WTC11 (cell line): ENCODE measurements around the gene KPNB1. TPM values are rescaled to one million over a fixed set of nuclear protein-coding genes. Genes with fewer than 3 reads are reported as not detected.
A peak's percentile ranks its signal among the peaks of the same experiment; 100 is the strongest.

Experiments
- ATAC-seq: fragments of 200-7000 bp; cut with Tn5 transposase; 2 replicates; pipeline ENCODE4 v1.10.0; 2021; ENCODE audit warnings: mild to moderate bottlenecking, moderate library complexity
- CTCF ChIA-PET: fragments of 300-600 bp; sonication (Branson Sonifier 250); formaldehyde crosslinking; loops from one replicate; lab custom pipeline; 2021; ENCODE audit warnings: antibody characterized with exemption; lab: Charles Lee
- POLR2A ChIA-PET: fragments of 350-600 bp; sonication (Branson Sonifier 250); formaldehyde crosslinking; loops from one replicate; lab custom pipeline; 2021; ENCODE audit warnings: antibody characterized with exemption; lab: Charles Lee
- DNase-seq: peaks from one replicate; pipeline ENCODE4 v3.0.0; 2021; ENCODE audit warnings: low spot score
- H3K27ac Mint-ChIP-seq: 2 replicates; pipeline ENCODE4 v1.8.0; 2021; ENCODE audit warnings: mixed read lengths
- H3K27me3 Mint-ChIP-seq: 2 replicates; pipeline ENCODE4 v1.8.0; 2021; ENCODE audit warnings: low read depth, mild to moderate bottlenecking, moderate library complexity, mixed read lengths
- H3K36me3 Mint-ChIP-seq: 2 replicates; pipeline ENCODE4 v1.8.0; 2021; ENCODE audit warnings: mixed read lengths
- H3K4me1 Mint-ChIP-seq: 2 replicates; pipeline ENCODE4 v1.8.0; 2022; ENCODE audit warnings: mixed read lengths
- H3K4me3 Mint-ChIP-seq: 2 replicates; pipeline ENCODE4 v1.8.0; 2021; ENCODE audit warnings: mild to moderate bottlenecking, moderate library complexity, mixed read lengths
- H3K9me3 Mint-ChIP-seq: 2 replicates; pipeline ENCODE4 v1.8.0; 2021; ENCODE audit warnings: mixed read lengths
- ESRRA ChIP-seq: sonication (generic); formaldehyde crosslinking; IDR thresholded peaks from 2 replicates; pipeline ENCODE4 v1.8.1; 2022; ENCODE audit warnings: mild to moderate bottlenecking, missing genetic modification reagents, borderline replicate concordance
- IRF2 ChIP-seq: sonication (generic); formaldehyde crosslinking; IDR thresholded peaks from 2 replicates; pipeline ENCODE4 v1.8.0; 2022; ENCODE audit warnings: low read depth, missing genetic modification reagents, borderline replicate concordance
- JUN ChIP-seq: sonication (generic); formaldehyde crosslinking; IDR thresholded peaks from 2 replicates; pipeline ENCODE4 v1.8.0; 2023; ENCODE audit warnings: mild to moderate bottlenecking, missing genetic modification reagents
- NFATC4 ChIP-seq: fragments of 250-450 bp; sonication (Bioruptor Pico); IDR thresholded peaks from 2 replicates; pipeline ENCODE4 v1.9.0; 2021; ENCODE audit warnings: mild to moderate bottlenecking
- NFE2L1 ChIP-seq: sonication (generic); formaldehyde crosslinking; IDR thresholded peaks from 2 replicates; pipeline ENCODE4 v1.8.1; 2023; ENCODE audit warnings: missing genetic modification reagents
- NR1H2 ChIP-seq: sonication (generic); formaldehyde crosslinking; IDR thresholded peaks from 2 replicates; pipeline ENCODE4 v1.9.0; 2021; ENCODE audit warnings: mild to moderate bottlenecking, moderate library complexity, missing genetic modification reagents
- RORB ChIP-seq: fragments of 250-450 bp; sonication (Bioruptor Pico); IDR thresholded peaks from 2 replicates; pipeline ENCODE4 v1.9.0; 2021; ENCODE audit warnings: mild to moderate bottlenecking
- SOX15 ChIP-seq: fragments of 250-450 bp; sonication (Bioruptor Pico); IDR thresholded peaks from 2 replicates; pipeline ENCODE4 v1.9.0; 2021; ENCODE audit warnings: mild to moderate bottlenecking
- SP1 ChIP-seq: sonication (generic); formaldehyde crosslinking; conservative IDR thresholded peaks from 2 replicates; pipeline ENCODE4 v1.8.1; 2022; ENCODE audit warnings: missing genetic modification reagents
- ZNF232 ChIP-seq: sonication (generic); formaldehyde crosslinking; IDR thresholded peaks from 2 replicates; pipeline ENCODE4 v1.8.0; 2022; ENCODE audit warnings: mild to moderate bottlenecking, missing genetic modification reagents
- ZNF396 ChIP-seq: fragments of 250-450 bp; sonication (Bioruptor Pico); IDR thresholded peaks from 2 replicates; pipeline ENCODE4 v1.8.0; 2021; ENCODE audit warnings: mild to moderate bottlenecking, moderate library complexity, borderline replicate concordance
- total RNA-seq: library from RNA; stranded (reverse); gene quantifications from 3 replicates; pipeline ENCODE4 v1.2.3, GENCODE V29; 2021
- TF ChIP-seq, protein P1 (sequence below): sonication (generic); formaldehyde crosslinking; IDR thresholded peaks from 2 replicates; pipeline ENCODE4 v1.8.0; 2023; ENCODE audit warnings: missing genetic modification reagents, mild to moderate bottlenecking, borderline replicate concordance
- TF ChIP-seq, protein P2 (sequence below): sonication (generic); formaldehyde crosslinking; IDR thresholded peaks from 2 replicates; pipeline ENCODE4 v1.8.0; 2023; ENCODE audit warnings: mild to moderate bottlenecking, missing genetic modification reagents
- TF ChIP-seq, protein P3 (sequence below): sonication (generic); formaldehyde crosslinking; IDR thresholded peaks from 2 replicates; pipeline ENCODE4 v1.8.1; 2023; ENCODE audit warnings: mild to moderate bottlenecking, moderate library complexity, missing genetic modification reagents
- TF ChIP-seq, protein P4 (sequence below): fragments of 250-450 bp; sonication (Bioruptor Pico); IDR thresholded peaks from 2 replicates; pipeline ENCODE4 v1.9.0; 2021; ENCODE audit warnings: moderate library complexity, mild to moderate bottlenecking, inconsistent platforms, borderline replicate concordance

Gene KPNB1
- total RNA-seq, 1 experiment from 2014 or later: 506 TPM

DNA sequence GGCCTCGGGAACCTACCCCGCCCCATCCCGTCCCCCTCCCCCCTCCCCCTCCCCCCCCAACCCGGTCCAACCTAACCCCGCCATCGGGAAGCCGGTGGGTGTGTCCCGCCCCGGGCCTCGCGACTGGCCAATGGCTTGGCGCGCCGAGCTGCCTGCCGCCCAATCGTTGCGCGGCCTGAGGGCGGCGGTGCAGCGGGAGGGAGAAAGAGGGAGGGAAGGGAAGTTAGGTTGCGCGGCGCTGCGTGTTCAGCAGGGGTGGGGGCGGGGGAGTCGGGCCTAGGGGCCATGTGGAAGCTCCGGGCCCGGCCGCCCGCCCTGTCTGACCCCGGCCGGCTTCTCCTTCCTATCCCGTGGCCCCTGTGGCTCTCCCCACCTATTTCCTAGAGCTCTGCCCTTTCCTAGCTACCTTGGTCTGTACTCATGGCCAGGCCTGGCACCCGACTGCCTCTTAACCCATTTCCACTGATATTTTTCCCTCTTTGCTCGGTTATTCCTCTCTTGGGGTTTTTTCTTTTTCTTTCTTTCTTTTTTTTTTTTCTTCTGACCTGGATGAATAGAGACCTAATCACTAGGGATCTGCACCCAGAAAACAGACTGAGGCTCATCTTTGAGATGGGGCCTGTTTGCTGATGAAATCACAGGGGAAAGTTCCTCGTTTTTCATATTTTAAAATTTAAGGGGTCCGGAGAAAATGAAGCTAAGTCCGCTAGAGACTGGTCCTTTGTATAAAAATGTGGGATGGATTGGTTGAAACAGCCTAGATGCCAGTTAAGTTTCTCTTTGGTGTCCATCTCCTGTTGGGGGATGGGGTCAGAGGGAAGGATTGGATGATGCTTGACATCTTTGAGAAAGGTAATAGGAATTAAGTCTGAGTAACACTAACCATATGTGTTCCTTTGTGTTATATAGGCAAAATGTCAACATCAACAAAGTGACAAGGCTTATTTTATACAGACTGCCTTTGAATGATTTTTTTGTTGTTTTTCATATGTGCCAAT lies 1.1 kb downstream of the KPNB1 start (continued):
- TF ChIP-seq, protein P1, sequence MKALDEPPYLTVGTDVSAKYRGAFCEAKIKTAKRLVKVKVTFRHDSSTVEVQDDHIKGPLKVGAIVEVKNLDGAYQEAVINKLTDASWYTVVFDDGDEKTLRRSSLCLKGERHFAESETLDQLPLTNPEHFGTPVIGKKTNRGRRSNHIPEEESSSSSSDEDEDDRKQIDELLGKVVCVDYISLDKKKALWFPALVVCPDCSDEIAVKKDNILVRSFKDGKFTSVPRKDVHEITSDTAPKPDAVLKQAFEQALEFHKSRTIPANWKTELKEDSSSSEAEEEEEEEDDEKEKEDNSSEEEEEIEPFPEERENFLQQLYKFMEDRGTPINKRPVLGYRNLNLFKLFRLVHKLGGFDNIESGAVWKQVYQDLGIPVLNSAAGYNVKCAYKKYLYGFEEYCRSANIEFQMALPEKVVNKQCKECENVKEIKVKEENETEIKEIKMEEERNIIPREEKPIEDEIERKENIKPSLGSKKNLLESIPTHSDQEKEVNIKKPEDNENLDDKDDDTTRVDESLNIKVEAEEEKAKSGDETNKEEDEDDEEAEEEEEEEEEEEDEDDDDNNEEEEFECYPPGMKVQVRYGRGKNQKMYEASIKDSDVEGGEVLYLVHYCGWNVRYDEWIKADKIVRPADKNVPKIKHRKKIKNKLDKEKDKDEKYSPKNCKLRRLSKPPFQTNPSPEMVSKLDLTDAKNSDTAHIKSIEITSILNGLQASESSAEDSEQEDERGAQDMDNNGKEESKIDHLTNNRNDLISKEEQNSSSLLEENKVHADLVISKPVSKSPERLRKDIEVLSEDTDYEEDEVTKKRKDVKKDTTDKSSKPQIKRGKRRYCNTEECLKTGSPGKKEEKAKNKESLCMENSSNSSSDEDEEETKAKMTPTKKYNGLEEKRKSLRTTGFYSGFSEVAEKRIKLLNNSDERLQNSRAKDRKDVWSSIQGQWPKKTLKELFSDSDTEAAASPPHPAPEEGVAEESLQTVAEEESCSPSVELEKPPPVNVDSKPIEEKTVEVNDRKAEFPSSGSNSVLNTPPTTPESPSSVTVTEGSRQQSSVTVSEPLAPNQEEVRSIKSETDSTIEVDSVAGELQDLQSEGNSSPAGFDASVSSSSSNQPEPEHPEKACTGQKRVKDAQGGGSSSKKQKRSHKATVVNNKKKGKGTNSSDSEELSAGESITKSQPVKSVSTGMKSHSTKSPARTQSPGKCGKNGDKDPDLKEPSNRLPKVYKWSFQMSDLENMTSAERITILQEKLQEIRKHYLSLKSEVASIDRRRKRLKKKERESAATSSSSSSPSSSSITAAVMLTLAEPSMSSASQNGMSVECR: peak; percentile 67; the same call in 1 of the 2 replicates
- TF ChIP-seq, protein P2, sequence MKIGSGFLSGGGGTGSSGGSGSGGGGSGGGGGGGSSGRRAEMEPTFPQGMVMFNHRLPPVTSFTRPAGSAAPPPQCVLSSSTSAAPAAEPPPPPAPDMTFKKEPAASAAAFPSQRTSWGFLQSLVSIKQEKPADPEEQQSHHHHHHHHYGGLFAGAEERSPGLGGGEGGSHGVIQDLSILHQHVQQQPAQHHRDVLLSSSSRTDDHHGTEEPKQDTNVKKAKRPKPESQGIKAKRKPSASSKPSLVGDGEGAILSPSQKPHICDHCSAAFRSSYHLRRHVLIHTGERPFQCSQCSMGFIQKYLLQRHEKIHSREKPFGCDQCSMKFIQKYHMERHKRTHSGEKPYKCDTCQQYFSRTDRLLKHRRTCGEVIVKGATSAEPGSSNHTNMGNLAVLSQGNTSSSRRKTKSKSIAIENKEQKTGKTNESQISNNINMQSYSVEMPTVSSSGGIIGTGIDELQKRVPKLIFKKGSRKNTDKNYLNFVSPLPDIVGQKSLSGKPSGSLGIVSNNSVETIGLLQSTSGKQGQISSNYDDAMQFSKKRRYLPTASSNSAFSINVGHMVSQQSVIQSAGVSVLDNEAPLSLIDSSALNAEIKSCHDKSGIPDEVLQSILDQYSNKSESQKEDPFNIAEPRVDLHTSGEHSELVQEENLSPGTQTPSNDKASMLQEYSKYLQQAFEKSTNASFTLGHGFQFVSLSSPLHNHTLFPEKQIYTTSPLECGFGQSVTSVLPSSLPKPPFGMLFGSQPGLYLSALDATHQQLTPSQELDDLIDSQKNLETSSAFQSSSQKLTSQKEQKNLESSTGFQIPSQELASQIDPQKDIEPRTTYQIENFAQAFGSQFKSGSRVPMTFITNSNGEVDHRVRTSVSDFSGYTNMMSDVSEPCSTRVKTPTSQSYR (CRISPR knock-in tag): peak; percentile 38; the same call in 1 of the 2 replicates
- peak; percentile 83 for TF ChIP-seq SP1 (CRISPR knock-in tag)

DNA sequence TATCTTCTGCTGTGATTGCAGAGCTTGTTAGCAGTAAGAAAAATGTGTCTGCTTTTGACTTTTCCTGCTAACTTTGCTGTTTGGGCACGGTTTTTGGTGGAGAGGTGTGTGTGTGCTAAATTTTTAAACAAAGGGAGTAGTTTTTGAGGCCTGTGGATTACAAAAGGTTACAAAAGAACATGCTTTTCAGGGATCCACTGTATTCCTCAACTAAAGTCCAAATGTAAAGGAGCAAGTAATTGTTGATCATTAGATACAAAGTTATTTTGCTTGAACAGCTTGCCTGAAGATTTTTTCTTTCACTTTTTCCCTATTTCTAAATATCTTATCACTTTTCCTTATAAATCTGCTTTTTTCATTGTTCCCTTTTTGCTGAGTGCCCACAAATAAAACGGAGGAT lies 2.0 kb downstream of the KPNB1 start:
- Mint-ChIP-seq H3K4me1 (peaks cover 28% of the 10 kb centered on the region), H3K27me3 (no peaks in the 10 kb centered on the region; the same call in 1 of the 2 replicates), H3K9me3 (no peaks in the 10 kb centered on the region), H3K36me3 (peaks cover 53% of the 10 kb centered on the region), H3K27ac (peak overlapping the region; percentile 87), H3K4me3 (peak overlapping the region; percentile 91)
- ChIA-PET CTCF (interaction anchor here (2.1 kb wide), 1 partner anchor 12 kb away, joined by 12 read pairs; no protein-coding TSS in a partner anchor), POLR2A (no interaction called here)
- ATAC-seq (no peak), DNase-seq (no peak)
- TF ChIP-seq NR1H2 (CRISPR knock-in tag) (no peak), ESRRA (CRISPR knock-in tag) (no peak), IRF2 (CRISPR knock-in tag) (no peak), ZNF396 (CRISPR knock-in tag) (no peak), NFATC4 (CRISPR knock-in tag) (no peak), SOX15 (CRISPR knock-in tag) (no peak), ZNF232 (CRISPR knock-in tag) (no peak), JUN (CRISPR knock-in tag) (no peak), NFE2L1 (CRISPR knock-in tag) (no peak), RORB (no peak)
- TF ChIP-seq, protein P1: no peak
- TF ChIP-seq, protein P3, sequence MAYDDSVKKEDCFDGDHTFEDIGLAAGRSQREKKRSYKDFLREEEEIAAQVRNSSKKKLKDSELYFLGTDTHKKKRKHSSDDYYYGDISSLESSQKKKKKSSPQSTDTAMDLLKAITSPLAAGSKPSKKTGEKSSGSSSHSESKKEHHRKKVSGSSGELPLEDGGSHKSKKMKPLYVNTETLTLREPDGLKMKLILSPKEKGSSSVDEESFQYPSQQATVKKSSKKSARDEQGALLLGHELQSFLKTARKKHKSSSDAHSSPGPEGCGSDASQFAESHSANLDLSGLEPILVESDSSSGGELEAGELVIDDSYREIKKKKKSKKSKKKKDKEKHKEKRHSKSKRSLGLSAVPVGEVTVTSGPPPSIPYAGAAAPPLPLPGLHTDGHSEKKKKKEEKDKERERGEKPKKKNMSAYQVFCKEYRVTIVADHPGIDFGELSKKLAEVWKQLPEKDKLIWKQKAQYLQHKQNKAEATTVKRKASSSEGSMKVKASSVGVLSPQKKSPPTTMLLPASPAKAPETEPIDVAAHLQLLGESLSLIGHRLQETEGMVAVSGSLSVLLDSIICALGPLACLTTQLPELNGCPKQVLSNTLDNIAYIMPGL (CRISPR knock-in tag): no peak
- TF ChIP-seq, protein P4, sequence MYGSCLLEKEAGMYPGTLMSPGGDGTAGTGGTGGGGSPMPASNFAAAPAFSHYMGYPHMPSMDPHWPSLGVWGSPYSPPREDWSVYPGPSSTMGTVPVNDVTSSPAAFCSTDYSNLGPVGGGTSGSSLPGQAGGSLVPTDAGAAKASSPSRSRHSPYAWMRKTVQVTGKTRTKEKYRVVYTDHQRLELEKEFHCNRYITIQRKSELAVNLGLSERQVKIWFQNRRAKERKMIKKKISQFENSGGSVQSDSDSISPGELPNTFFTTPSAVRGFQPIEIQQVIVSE (CRISPR knock-in tag): no peak
